CD4-positive, alpha-beta T cell treated with Interleukin-10 for 1 hour (primary cell): ENCODE data around the gene TMEM243.
A peak's percentile ranks its signal among the peaks of the same experiment; 100 is the strongest.

Source experiments
- DNase-seq: peaks from one replicate; pipeline ENCODE4 v3.0.0-alpha.2; 2020

Gene TMEM243

DNA sequence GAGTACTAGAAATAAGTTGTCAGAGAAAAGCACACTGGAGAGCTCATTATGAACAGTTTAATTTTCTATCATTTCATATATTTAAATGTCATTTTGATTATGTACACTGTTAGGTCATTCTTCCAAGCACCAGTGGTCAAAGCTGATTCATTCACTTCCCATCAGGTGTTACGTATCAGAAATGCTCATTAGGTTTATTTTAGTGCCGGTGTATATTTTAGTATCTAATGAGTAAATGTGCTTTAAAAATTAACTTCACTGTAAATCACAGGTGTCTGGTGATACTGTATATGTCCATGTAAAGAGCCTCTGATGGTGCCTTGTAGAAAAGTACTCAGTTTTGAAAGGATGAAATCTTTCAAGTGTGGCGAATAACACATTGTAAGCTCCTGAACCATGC lies 63.7 kb downstream of the TMEM243 start:
- no peak for DNase-seq

DNA sequence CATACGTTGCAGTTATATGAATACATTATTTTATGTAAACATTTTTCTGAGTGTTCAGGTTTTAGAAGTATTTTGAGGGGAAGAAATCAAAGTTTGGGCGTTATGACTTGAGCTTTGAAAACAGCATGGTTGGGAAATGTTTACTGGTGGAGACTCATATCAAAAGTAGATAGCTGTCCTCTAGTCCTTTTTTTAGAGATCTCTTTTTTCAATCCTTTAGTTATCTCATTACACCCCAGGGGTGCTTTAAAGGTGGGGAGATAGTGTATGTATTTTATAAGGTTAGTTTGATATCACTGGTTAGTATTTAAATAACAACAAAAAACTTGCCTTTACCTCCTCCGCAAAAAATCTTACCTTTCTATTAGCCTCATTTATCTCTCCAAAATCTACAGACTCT lies 65.0 kb downstream of the TMEM243 start:
- no peak for DNase-seq

DNA sequence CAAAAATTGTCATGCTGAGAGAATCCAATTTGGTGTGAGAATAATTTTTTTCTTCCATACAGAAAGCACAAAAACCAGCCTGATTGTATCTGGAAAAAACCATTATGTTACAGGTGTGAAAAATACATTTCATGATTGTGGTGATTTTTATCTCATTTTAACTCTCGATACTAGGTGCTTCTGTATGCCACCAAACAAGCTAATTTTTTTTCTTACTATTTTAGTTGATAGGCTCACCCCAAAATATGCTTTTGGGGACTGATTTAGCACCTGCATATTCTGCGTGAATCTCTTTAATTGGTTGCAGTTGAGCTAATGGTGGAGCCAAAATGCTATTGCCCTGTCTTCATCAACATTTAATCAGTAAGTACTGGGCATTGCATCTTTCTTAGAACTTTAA lies 65.4 kb downstream of the TMEM243 start:
- no peak for DNase-seq

DNA sequence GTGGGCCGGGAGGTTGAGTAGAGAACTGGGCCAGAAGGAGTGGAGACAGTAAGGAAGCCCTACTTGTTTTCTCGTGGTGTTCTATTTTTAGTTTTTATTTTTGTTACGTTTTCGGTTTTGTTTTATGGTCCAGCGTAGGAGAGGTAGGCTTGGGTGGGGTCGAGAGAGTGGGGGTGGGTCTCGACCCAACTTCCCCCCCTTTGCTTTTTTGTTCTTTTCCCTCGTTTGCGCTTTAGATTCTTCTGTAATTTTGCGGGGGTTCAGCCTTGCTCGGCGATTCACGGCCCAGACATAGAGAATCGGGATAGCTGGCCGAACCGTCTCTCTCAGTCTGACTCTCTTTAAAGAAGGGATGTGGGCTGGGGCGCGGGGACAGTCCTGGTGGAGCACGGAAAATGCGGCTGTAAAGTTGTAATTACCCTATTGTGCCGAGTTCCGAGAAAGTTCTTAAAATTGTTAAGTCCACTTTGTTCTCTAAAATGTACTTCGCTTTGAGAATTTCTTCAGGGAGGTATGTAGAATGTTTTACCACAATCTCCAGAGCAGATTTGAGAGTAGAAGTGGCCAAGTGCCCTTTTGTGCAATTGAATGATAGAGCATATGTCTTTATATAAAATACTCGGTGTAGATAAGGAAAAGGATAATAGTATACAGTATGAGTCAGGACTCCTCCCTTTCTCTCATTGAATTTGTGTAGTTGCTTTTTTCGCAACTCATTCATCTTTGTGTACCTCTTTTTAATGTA lies 66.5 kb downstream of the TMEM243 start:
- peak; percentile 11 for DNase-seq

DNA sequence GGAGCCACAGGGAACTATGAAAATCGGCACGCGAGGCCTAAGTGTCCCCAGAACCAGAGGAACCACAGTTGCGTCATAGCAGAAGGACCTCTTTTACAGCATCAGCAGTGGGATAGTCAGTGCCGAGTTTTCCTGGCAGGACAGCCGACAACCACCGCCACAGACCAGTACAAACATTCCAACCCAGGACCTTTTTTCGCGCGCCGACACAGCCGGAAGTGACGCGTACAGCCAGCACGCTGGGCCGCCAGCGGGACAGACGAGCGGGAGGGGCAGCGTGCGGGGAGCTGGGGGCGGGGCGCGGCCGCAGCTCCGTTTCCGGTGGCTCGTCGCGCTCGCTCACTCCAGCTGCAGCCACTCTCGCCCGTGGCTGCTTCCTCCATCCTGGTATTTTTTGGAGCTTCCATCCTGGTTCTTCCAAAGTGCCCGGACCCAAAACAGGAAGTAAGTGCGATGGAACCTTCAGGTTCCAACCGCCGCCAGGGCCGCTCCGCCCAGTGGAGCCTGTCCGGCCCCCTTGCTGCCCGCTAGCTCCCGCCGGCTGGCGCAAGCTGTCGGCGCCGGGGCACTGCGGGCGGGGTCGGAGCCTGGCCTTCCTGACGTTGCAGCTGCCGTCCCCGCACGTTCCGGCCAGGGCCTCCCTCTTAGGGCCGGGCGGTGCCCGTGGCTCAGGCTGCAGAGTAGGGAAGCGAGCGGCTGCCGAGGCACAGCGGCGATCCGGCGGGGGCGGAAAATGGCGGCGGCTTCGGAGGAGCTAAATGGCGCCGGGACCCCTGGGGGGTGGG lies 67.2 kb downstream of the TMEM243 start, which contains the start of gene DMTF1:
Gene DMTF1 (plus strand): TSS at position 342 of the 785 bp plus-strand sequence. CDS start 12,489 bp downstream, outside the sequence.
- DNase-seq: peak; percentile 87

DNA sequence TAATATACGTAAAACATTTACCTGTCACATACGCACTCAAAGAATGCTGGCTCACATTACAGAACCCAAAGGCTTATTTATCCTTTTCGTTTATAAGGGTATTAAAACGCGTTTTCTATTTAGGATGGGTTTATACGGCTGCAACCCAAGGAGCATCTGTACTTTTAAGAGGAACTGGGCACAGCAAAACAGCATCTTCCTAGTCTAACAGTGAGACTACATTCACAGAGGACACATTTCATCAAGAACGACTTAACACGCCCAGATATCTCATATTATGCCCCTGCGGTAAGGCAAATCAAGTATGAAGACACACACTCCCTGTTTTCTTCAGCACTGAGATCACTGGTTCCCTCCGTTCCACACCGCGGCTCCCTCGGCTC lies 67.8 kb downstream of the TMEM243 start:
- no peak for DNase-seq

DNA sequence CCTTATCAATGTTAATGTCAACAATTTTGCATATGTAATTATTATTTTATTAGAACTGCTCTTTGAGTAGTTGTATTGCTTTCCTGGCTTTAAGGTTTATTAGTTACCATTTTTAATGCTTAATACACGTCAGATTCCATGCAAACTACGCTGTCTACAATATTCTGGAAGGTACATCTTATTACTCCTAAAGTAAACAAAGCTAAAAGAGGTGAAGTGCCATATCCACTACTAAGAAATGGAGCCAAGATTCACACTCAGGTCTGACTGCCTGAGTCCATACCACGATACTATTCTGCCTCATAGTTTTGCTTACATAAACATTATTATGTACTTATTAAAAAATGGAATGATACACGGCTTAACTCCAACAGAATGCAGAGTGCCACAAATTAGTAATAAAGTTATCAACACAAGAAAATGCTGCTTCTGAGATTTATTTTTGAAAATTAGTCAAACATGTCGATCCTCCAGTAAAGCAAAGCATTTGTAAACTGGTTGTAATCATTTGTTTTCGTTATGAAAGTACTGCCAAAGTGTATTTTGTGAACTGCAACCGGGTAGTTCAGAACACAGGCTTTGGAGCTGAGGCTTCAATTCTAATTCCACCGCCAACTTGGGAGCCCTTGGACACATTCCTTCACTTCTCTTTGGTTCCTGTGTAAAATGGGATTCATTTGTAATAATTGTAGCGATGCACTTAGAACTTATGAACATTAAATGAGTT lies 68.4 kb downstream of the TMEM243 start:
- DNase-seq: no peak

DNA sequence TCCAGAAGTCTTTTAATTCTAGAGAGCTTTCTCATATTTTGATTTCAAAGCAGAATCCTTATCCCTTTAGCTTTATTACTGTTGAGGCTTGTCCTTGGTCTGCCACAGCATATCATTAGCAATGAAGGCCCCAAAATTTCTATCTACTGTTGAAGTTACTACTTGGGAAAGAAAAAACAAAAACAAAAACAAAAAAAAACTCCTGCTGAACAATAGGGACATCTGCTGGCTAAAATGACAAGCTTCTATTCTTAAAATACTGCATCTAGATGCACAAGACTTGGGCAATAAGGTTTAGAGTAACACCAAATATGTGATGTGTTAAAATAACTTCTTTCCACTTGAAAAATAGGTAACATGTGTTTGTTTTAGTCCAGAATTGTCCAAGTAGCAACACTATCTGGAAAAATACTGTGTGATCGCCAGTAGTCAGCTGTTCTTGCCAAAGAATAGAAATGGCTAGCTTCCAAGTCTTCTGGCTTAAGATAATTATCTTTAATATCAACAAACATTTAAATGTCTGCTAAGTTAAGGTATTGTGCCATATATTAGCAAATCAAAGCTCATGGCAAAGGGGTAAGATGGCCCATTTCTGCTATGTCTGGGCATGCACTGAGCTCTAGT lies 71.1 kb downstream of the TMEM243 start:
- peak; percentile 40 for DNase-seq

DNA sequence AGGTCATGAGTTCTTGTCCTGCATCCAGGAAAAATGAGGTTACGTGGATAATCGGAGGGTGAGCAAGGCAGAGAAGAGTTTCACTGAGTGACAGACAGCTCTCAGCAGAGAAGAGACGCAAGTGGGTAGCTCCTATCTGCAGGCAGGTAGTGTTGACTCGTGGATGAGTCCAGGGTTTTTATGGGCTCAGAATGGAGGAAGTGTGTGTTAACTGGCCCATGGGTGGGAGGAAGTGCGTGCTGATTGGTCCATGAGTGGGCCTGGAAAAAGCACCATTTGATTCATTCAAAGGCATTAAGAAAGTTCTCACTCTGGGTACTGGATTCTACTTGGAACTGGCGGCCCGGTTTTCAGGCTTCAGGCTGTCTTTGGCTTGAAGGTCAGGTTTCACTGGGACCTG lies 72.0 kb downstream of the TMEM243 start:
- no peak for DNase-seq

DNA sequence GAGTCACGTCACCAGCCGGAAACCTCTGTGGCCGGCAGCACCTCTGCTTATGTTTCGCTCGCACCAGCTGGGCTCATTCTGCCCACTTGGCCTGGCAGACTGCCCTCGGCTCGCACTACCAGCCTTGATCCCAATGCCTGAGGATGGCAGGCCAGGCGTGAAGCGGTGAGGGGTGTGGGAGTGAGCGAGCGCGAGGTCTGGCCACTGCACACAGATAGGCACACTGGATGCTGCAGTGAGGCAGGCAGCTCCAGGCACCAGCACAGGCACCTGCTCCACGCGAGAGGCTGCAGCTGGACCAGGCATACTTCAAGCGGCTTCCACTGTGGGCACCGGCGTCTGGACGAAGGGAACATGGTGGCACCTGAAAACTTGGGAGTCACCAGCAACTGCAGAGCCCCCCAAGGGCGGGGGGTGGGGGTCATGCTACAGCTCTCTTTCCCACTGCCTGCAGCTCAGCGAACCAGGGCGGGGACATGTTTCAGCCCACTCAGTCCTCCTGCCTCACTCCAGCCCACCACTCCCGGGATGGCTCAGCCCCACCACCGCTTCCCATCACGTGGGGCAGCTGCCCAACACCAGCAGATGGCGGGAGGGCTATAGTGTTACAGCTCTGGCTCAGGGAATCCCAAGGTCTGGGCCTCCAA lies 72.7 kb downstream of the TMEM243 start:
- no peak for DNase-seq
